GM21717 (cell line): ENCODE data around the gene TENM3.
"Not testable (repeated sequence)": the region's sequence is repeated elsewhere in the genome, so short reads cannot be mapped to it uniquely, and the experiment has no call there.

Experiments
- ATAC-seq: cut with Tn5 transposase; IDR thresholded peaks from one replicate; pipeline ENCODE4 v1.9.1; 2021; ENCODE audit warnings: mild to moderate bottlenecking, moderate library complexity; ENCODE audit not compliant: unreplicated experiment

TENM3 gene

DNA sequence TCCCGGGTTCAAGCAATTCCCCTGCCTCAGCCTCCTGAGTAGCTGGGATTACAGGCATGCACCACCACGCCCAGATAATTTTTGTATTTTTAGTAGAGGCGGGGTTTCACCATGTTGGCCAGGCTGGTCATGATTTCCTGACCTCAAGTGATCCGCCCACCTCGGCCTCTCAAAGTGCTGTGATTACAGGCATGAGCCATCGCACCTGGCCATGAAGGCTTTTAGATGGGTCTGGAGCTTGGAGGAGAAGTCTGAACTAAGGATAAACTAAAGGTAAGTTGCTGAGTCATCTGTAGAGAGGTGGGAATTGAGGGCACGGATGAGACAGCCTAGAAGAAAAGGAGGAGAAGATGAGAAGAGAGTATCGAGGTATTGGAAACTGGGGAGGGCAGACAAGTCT is at the start of gene TENM3:
Gene TENM3, plus strand, starts transcription at position 199 of the 400 bp plus-strand sequence. CDS start 80,619 bp downstream, outside the sequence.
- not testable (repeated sequence) for ATAC-seq

DNA sequence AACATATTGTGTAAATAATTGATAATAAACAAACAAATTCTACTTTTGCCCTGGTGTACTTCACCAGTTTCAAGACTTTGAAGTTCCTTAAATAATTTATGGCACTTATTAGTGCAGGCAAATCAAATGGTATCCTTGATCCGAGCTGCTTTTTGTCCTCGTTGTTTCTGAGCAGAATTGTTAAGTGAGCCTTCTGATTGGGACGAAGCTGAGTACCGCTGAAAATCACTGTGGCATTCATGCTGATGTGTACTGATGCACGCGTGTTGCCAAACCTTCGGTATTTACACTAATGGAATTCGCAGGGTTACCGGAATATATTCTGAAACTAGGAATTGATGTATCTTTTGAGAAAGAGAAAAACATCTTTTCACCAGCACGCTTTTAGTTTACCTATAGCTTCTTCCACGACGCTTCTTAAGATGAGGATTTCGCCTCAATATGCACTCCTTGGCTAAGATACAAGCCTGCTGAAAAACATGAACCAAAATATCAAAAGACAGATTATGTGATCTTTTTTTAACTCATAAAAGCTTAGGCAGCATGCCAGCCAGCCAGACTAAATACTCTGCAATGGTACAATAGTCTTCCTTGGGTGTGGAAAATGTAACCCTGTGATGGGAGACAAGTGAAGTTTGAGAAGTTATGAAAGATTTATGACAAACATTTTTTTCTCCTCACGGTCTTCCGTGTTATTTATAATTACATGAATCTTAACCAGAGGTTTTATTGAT is 48.9 kb upstream of the TENM3 start:
- no peak for ATAC-seq

DNA sequence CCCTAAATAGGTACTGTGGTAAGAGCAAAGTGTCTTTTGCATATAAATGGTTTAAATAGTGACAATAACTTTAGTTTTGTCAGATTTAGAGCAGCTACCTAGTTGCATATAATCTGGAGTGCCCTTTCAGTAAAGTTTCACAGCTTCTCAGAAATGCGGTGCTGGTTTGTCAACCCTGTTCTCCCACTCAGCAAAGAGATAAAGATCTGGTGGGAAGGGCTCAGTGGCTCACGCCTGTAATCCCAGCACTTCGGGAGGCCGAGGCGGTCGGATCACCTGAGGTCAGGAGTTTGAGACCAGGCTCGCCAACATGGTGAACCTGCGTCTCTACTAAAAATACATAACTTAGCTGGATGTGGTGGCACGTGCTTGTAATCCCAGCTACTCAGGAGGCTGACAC is 45.6 kb upstream of the TENM3 start:
- no peak for ATAC-seq

DNA sequence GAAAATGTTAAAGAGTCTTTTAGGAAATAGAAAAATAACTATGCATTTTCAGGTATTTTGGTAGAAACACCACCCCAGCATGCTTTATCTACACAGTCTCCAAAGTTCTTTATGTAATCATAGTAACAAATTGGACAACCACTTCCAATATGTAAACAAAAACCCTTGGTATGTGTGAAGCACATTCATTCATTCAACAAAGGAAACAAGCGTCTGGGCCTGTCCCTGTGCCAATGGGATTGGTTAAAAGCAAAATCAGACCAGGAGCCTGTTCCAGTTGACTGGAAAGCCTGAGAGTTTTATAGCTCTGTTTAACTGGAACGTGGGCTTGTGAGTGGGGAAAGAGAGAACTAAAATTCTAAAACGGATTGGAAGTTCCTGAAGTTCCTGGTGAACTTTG is 41.3 kb upstream of the TENM3 start:
- ATAC-seq, result no peak

DNA sequence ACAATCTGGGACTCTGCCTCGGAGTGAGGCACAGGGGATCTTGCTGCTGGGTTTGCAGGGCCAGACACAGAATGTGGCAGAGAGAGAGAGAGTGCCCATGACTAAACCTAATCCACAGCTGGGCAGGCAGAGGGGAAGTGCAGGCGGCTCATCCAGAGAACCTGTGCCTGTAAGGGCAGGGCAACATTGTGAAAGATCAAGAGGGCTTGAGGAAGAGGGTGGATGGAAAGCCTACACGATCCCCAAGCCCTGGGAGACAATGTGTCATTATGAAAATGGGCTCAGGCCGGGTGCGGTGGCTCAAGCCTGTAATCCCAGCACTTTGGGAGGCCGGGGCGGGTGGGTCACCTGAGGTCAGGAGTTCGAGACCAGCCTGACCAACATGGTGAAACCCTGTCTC is 40.6 kb upstream of the TENM3 start:
- no peak for ATAC-seq

DNA sequence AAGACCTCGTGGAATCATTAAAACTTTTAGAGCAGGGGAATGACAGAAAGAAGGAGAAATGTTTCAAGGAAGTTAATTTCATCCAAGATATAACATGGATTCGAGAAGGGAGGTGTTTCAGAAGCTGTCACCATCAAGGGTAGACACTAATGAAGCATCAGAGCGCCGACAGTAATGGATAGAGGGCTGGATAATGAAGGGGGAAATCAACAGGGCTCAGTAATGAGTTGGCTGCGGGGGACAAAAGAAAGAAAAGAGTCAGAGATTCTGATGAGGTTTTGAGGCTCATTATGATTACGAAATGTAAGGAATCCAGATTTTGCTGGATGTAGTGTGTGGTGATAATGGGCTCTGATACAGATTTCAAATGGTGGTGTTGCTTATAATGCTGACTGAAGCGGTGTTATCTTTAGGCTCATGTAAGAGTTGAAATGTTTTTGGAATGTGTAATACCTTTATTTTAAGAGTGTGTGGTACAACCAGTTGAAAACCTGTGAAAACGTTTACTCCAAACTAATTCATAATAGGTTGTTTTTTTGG is 39.3 kb upstream of the TENM3 start:
- no peak for ATAC-seq

DNA sequence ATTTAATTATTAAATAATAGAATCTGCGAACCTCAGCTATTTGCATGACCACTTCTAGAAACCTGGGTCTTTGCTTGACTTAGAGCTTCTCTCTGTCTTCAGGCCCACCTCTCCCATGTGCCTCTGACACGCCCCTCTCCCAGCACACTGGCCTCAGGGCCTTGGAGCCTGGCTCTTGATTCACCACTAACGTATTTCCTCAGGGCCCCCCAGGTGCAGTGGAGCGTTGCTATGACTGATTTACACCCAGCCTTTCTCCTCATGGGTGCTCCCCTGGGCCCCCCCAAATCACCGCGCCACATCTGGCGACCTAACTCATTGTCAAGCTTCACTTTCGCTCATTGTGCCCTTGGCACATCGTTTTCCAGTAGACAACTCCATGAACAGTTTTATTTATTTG is 37.9 kb upstream of the TENM3 start:
- no peak for ATAC-seq

DNA sequence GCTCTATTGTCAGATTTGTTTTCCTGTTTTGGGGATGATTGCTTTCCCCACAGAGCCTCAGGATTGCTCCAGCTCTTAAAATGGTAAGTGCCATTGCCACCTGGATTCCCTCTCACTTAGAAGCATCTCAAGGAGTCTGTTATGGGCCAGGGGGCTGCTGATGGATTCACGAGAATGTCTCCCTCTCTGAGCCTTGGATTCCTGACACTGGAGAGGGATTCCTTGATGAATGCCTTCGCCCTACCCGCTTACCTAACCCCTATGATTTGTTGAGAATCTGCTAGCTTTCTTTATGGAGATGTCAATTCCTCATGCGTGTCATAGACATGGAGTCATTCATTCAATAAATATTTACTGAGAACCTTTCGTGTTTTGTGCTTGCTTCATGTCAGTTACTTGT is 36.9 kb upstream of the TENM3 start:
- no peak for ATAC-seq

DNA sequence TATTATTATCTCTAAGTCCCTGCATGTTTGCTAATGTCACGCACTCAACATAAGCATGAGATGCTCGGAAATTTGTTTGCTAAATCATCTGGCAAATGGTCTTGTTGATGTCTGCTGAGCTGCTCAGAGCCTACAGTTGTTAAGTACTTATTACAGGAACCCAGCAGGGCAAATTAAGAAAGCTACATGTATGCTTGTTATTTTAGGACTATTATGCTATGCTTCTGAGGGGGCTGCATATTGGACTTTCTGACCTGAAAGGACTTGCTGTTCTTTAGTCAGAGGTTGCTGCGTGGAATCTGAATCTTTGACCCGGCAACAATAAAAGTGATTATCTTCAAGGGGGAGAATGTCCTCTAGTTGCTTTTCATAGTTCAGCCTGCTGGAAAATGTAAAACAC is 36.3 kb upstream of the TENM3 start:
- no peak for ATAC-seq

DNA sequence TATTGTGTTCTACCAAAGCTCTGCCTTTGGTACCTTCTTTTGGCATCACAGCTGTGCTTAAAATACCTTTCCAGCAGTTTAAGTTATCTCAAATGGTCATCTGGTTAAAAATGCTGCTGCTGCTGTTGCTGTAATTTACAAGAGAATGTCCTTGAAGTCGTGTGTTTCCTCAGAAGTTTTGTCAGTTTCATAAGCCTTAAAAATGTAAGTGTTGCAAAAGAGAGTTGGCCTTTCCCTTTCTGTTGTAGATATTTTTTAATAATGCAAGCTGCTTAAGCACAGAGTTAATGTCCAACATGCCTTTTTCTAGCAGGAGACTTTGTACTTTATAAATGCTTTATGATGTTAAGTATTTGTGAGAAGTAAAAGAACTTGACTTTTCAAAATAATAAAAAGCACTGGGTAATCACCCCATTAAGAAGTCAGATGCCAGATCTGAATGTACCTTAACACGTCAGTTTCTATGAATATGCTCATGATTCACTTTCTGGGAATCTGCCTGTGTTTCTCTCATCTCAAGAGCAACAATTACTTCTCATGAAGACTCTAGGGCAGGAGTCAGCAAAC is 35.3 kb upstream of the TENM3 start:
- no peak for ATAC-seq

DNA sequence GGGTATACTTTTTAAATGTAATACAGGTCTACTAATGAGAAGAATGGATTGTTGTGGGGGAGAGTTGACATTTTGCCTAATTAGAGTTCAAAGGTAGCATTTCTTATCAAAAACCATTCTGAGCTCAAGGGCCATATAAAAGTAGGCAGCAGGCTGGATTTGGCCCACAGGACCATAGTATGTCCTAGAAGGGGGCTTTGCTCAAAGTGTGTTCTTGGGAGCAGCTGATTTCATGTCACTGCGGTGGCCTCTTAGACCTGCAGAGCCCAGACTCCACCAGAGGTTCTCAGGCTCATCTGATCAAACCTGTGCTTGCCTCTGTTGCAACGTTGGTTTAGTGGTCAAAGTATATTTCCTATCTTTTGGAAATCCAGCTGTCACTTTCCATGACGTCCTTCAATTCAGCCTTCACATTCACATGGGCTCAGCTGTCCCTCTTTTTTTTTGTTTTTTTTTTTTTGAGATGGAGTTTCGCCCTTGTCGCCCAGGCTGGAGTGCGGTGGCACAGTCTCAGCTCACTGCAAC is 34.6 kb upstream of the TENM3 start:
- ATAC-seq, result no peak

DNA sequence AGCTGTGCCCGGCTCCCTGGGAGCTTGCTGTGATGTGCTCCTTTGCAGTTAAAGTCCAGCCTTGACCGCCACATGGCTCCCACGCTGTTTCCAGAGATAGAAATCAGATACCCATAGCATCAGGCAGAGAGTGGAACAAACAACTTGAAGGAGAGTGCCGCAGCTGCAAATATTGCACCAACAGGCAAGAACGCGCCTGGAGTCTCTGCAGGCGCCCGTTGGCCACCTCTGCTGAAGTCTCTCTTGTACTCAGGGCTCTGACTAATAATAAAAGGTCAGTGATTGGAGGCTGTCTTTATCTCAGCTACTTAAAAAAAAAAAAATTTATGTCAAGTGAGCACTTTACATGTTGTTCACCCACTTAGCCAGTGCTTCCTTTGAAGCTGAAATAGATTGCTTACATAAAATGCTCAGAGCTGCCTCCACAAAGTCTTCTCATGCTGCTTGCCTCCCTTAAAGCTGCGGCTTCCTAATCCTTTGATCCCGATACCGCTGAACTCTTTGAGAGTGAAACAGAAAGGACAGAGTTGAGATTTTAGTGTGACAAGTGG is 30.9 kb upstream of the TENM3 start:
- ATAC-seq, result no peak

DNA sequence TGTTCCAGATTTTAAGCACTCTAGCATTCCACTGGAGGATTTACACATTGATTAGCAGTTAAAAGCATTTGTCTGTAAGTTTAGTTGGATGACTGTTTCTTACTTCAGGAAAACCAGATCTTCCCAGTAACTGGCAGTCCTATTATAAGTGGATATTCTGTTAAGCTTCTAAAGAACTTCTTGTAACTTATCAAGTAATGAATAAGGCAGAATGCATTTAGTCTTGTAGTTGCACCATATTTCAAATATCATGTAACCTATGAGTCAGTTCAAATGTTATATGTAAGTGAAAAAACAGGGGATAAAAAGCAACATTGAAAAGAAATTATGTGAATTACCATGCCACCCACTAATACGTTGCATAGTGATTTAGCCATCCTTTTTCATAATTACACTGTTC is 30.2 kb upstream of the TENM3 start:
- no peak for ATAC-seq

DNA sequence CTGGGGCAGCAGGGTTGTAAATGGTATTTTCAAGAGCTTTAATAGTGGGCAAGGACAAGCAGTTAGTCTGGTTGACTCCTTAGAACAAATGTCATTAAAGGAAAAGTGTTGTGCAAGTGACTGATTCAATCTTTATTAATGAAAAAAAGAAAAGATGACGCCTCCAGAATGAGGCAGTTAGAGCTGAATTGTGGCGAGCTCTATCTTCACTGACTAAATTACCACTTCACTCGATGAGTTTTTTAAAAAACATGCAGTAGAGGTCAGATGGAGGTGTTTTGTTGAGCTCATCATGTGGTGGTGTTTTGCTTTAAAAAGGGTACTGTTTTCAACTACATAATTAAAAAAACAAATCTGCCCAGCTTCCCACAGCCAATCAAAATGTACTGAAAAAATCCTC is 28.1 kb upstream of the TENM3 start:
- no peak for ATAC-seq

DNA sequence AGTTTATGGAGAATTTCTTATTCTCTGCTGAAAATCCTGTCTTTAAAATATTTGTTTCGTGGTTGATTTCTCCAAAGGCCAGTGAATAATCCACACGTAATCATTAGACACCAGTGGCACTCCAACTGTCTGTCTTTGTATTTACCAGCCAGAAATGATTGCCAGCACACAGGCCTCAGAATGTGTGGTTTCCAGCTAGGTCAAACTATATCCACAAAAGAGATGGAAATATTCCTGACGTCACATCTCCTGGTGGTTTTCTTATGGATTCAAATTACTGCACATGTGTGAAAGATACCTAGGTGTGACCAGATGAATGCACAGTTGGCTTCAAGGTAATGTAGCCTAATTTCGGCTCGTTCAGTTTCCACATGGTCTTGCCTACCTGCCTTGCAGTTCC is 27.2 kb upstream of the TENM3 start:
- no peak for ATAC-seq

DNA sequence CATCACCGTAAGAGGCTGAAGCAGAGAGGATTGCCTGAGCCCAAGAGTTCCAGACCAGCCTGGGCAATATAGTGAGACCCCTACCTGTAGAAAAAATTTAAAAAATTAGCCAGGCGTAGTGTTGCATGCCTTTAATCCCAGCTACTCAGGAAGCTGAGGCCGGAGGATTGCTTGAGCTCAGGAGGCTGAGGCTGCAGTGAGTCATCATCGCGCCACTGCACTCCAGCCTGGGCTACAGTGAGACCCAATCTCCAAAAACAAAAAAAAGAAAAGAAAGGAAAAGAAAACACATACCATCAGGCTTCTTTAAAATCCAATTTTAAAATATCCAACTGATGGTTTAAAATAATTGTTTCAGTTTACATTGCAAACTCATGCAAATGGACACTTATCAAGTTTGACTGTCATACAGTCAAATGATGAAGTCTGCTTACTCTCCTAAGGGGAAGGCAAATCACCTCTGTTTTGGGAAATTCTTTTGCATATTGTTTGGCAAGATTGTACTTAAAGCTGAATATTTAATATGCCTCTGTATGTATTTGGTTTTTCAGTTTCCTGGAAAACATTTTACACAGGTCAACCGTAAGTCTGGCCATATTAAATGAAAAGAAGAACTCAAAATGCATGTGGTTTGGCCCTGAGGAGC is 23.7 kb upstream of the TENM3 start:
- ATAC-seq, result no peak

DNA sequence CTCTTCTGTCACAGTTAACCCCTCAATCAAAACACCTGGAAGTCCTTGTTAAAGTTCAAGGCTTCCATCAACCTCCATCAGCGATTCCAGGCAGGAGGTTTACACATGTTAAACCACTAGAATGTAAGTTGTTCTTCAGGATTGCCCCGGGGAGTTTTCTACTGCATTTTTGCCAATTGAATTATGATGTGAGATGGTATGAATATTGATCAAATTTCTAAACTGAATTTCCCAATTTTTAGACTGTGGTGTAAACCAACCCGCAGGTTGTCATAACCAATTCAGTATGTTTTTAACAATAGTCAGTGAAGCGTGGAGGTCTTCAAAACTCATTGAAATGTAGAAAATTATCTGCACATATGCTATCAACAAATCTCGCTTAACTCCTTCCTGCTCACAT is 21.2 kb upstream of the TENM3 start:
- no peak for ATAC-seq

DNA sequence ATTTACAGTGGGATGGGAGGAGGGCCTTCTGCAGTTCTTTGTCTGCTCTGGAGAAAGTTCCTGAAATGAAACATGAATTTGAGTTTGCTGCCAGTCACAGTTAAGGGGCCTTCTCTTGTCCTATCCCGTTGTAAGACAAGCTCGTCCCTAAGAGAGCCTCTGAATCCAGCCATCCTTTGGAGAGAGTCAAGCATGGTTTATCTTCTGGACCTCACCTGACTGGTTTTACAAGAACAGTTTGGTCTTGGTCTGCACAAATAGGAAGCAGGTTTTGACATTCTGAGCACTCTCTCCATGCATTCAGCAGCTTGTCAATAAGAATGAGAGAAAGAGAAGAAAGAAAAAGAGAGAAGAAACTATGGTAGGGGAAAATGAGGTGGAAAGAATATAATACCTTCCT is 20.4 kb upstream of the TENM3 start:
- no peak for ATAC-seq

DNA sequence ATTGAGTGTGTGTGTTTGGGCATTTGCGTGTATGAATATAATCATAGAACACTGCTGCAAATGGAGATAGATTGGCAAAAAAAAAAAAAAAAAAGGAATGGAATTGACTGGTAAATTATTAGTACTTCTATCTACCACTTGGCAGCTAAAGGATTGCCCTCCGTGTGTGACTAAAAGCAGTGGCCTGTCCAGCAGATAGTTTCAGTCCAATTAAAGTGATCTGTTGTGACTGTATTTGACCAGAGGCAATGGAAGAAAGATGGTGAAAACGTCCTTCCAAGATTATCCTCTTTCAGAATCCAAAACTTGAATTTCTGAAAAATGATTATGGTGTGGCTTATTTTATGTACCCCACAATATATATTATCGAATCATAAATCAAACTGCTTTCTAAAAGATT is 19.5 kb upstream of the TENM3 start:
- ATAC-seq, result no peak

DNA sequence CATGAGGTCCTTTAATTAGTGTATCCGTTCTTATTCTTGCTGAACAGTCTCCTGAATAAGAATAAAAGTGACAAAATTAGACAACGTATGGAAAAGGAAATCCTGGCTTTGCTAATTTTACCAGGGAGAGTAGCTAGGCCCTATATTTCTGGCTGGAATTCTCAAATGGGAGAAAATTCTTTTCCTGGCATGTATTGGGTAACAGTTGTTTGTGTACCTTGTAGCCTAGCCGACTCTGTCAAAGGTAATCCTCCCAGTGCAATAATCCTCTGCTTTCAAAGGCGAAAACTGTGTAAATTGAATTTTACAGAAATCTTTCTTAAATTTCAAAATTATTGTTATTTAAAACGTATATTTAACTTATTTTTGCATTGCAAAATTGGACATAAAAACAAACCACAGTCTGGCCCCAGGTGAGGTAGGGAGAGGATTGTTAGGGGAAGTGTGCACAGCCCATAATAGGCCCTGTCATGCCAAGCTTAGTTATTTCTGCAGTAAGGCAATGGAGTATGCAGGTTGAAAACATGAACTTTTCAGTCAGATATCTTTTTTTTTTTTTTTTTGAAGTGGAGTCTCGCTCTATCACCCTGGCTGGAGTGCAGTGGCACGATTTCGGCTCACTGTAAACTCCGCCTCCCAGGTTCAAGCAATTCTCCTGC is 18.9 kb upstream of the TENM3 start:
- ATAC-seq, result no peak

DNA sequence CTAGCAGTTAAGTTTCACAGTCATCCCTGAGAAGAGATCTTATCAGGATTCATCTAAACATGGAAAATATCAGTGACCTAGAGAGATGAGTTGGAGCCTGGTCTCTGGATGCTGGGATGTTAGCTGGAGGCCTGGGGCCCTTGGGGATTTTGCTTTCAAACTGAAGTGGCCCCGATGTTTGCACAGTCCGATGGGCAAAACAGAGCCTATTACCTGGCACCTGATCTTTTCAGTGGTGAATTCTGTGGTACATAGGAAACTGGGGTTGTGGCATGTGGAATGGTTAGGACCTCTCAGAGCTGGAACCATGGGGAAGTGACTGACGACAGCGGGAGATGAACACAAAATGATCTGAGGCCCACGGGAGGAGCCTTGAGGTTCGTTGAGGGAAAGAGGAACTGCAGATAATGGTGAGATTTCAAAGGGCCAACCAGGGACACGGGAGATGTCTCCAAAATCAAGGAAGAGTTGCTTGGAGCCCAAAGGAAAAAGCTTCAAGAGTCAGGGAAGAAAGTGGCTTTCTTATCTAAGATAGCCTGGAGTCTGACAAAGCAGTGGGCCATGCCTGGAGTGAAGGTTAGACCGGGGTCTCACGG is 17.8 kb upstream of the TENM3 start:
- ATAC-seq, result no peak
